GM12878 (cell line): ENCODE data around the gene SMPDL3A. TPM values are rescaled to one million over a fixed set of nuclear protein-coding genes. Genes with fewer than 3 reads are reported as not detected.
A peak's percentile ranks its signal among the peaks of the same experiment; 100 is the strongest.

ENCODE experiments used
- BACH1 ChIP-seq: fragments of 450-650 bp; IDR thresholded peaks from 2 replicates; pipeline ENCODE4 v1.6.1; 2017; ENCODE audit warnings: mild to moderate bottlenecking, borderline replicate concordance
- CBX3 ChIP-seq: fragments of 200-600 bp; sonication (generic); IDR thresholded peaks from 2 replicates; pipeline ENCODE4 v1.6.1; 2016; ENCODE audit warnings: low read depth, borderline replicate concordance
- FOXK2 ChIP-seq: fragments of 450-650 bp; IDR thresholded peaks from 2 replicates; pipeline ENCODE4 v1.6.1; 2017; ENCODE audit warnings: mild to moderate bottlenecking, moderate library complexity
- HDAC6 ChIP-seq: fragments of 200-600 bp; sonication (generic); IDR thresholded peaks from one replicate; pipeline ENCODE4 v1.8.0; 2017; ENCODE audit warnings: antibody characterized with exemption; ENCODE audit not compliant: unreplicated experiment
- STAT3 ChIP-seq: IDR thresholded peaks from 2 replicates; pipeline ENCODE4 v1.6.1; 2011; ENCODE audit warnings: low read depth, low read length, improper control_type of control experiment
- SUZ12 ChIP-seq: fragments of 200-600 bp; sonication (generic); IDR thresholded peaks from one replicate; pipeline ENCODE4 v1.6.1; 2018; ENCODE audit warnings: antibody characterized with exemption, mild to moderate bottlenecking; ENCODE audit not compliant: unreplicated experiment
- ZNF622 ChIP-seq: fragments of 450-650 bp; IDR thresholded peaks from 2 replicates; pipeline ENCODE4 v1.6.1; 2017; ENCODE audit warnings: mild to moderate bottlenecking, inconsistent platforms
- polyA plus RNA-seq, 11 experiments: library from polyadenylated mRNA; depleted of rRNA in 4 of 11; unstranded in 6 of 11; stranded (reverse) in 5 of 11; fragments of >200 nt; fragmentation: Nextera tagmentation in 4 of 11; fragmentation: Illumina TruSeq in 1 of 11; extraction: Ambion mirVana in 4 of 11; extraction: Trizol in 1 of 11; gene quantifications; 1 replicate in 1 of 11; 2 replicates in 10 of 11; pipeline versions ENCODE4 v1.2.1 to v1.2.3, GENCODE V29; 2011 to 2016; ENCODE audit warnings: inconsistent platforms in 2 of 11, missing spikeins in 2 of 11, low read depth in 1 of 11
- total RNA-seq, 4 experiments: library from RNA; depleted of rRNA in 3 of 4; stranded (reverse); fragments of >200 nt in 3 of 4; fragmentation: Illumina TruSeq in 1 of 4; extraction: Trizol in 1 of 4; gene quantifications; 2 replicates each; pipeline versions ENCODE4 v1.2.1 to v1.2.3, GENCODE V29; 2013 to 2021
- TF ChIP-seq, protein P1 (sequence below): fragments of 450-650 bp; IDR thresholded peaks from 2 replicates; pipeline ENCODE4 v1.6.1; 2017; ENCODE audit warnings: antibody characterized with exemption, mild to moderate bottlenecking, moderate library complexity
- TF ChIP-seq, protein P2 (sequence below), 3 experiments: IDR thresholded peaks in 2 of 3; conservative IDR thresholded peaks in 1 of 3; 2 replicates each; pipeline ENCODE4 v1.5.1; 2011; ENCODE audit warnings: low read depth in 3 of 3, low read length in 3 of 3, mild to moderate bottlenecking in 3 of 3, control low read depth in 2 of 3, moderate library complexity in 2 of 3, inconsistent platforms in 1 of 3, mixed read lengths in 1 of 3; ENCODE audit not compliant: control insufficient read depth in 2 of 3, insufficient read depth in 1 of 3; ENCODE audit errors: extremely low read depth in 1 of 3

SMPDL3A gene
- total and polyA plus RNA-seq, 10 of the 15 experiments (the other 5 are each of a cell fraction or from before 2014, with no cell fraction given), result 0.05 to 0.91 (median 0.09) TPM; not detected in 3

DNA sequence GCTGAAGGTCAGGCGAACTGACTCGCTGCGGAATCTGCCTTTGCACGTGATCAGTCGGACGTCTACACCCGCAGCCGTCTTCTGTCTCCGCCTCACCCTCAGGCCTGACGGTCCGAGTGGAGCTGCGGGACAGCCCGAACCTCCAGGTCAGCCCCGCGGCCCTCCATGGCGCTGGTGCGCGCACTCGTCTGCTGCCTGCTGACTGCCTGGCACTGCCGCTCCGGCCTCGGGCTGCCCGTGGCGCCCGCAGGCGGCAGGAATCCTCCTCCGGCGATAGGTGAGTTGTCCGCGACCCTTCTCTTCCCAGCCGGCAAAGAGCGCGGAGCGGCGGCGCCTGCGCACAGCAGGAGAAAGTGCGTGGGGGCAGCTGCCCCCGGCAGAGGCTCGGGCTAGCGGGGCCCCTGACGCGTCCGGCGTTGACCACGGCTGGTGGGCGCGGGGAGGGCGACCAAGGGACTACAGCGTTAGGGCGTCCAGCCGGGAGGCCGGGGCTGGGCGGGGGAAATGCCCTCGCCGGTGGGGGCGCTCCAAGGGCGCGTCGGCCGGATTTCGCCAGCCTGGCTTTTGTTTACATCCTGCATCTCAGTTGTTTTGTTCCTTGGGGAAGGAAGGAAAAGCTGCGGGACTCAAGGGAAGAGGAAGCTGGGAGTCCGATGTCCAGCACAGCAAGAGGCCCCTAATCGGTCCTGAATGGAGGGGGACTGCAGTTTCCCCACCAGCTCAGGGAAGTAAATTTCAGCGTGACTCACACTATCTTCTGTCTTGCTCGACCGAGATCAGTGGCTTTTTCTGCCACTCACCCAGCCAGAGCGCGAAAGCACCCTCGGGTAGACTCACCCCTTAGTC, at the start of gene SMPDL3A (continued):
- TF ChIP-seq HDAC6, result peak; percentile 39
- peak; percentile 49 for TF ChIP-seq SUZ12
- TF ChIP-seq STAT3, result no peak
- TF ChIP-seq, protein P1, sequence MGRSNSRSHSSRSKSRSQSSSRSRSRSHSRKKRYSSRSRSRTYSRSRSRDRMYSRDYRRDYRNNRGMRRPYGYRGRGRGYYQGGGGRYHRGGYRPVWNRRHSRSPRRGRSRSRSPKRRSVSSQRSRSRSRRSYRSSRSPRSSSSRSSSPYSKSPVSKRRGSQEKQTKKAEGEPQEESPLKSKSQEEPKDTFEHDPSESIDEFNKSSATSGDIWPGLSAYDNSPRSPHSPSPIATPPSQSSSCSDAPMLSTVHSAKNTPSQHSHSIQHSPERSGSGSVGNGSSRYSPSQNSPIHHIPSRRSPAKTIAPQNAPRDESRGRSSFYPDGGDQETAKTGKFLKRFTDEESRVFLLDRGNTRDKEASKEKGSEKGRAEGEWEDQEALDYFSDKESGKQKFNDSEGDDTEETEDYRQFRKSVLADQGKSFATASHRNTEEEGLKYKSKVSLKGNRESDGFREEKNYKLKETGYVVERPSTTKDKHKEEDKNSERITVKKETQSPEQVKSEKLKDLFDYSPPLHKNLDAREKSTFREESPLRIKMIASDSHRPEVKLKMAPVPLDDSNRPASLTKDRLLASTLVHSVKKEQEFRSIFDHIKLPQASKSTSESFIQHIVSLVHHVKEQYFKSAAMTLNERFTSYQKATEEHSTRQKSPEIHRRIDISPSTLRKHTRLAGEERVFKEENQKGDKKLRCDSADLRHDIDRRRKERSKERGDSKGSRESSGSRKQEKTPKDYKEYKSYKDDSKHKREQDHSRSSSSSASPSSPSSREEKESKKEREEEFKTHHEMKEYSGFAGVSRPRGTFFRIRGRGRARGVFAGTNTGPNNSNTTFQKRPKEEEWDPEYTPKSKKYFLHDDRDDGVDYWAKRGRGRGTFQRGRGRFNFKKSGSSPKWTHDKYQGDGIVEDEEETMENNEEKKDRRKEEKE, result no peak
- TF ChIP-seq BACH1, result 0 out of 2 replicates have a peak, but pooled peaks have one; percentile 6
- TF ChIP-seq ZNF622, result no peak
- TF ChIP-seq, protein P2, sequence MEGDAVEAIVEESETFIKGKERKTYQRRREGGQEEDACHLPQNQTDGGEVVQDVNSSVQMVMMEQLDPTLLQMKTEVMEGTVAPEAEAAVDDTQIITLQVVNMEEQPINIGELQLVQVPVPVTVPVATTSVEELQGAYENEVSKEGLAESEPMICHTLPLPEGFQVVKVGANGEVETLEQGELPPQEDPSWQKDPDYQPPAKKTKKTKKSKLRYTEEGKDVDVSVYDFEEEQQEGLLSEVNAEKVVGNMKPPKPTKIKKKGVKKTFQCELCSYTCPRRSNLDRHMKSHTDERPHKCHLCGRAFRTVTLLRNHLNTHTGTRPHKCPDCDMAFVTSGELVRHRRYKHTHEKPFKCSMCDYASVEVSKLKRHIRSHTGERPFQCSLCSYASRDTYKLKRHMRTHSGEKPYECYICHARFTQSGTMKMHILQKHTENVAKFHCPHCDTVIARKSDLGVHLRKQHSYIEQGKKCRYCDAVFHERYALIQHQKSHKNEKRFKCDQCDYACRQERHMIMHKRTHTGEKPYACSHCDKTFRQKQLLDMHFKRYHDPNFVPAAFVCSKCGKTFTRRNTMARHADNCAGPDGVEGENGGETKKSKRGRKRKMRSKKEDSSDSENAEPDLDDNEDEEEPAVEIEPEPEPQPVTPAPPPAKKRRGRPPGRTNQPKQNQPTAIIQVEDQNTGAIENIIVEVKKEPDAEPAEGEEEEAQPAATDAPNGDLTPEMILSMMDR (IDR thresholded peaks at IDR 0.05 in 2 of 3, conservative IDR thresholded peaks at IDR 0.05 in 1 of 3; ENCODE audit: control insufficient read depth in 2 of 3, extremely low read depth in 1 of 3, insufficient read depth in 1 of 3, low read depth in 3 of 3, low read length in 3 of 3), result peak; percentile 3 to 38 (median 19); a peak in 2 of 6 replicates
- TF ChIP-seq FOXK2, result peak; percentile 50; the same call in 1 of the 2 replicates
- TF ChIP-seq CBX3, result no peak
